Ureter (tissue), 1 donor: ENCODE data around the gene GPC5. TPM values are rescaled to one million over a fixed set of nuclear protein-coding genes. Genes with fewer than 3 reads are reported as not detected.
"Not testable (repeated sequence)": the region's sequence is repeated elsewhere in the genome, so short reads cannot be mapped to it uniquely, and the experiment has no call there.

Source experiments
- DNase-seq: peaks from one replicate; pipeline ENCODE4 v3.0.0-alpha.2; 2020; ENCODE audit warnings: low spot score
- total RNA-seq: library from RNA; stranded (reverse); gene quantifications from one replicate; pipeline ENCODE4 v1.2.4, GENCODE V29; 2023
- donor health status: DM: yes; HTN: yes; CAD: no.

Gene GPC5
- total RNA-seq, 1 donor from 2014 or later: 0.39 TPM

DNA sequence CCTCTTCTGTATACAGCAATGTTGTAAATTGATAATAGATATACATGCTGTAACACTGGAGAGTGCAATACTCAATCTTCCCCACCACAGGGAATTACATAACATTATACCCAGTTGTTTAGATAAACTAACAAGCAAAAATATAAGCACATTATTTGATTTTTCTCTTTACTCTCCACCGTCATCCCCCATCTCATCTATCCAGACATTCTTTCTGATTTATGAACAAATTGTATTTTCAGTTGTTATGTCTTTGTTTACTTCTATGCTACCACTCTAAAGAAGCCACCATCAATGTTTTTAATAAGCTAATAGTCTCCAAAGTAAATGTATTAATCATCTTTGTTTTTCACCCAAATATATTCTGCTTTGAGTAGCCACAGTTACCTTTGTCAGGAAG lies 1337.5 kb downstream of the GPC5 start:
- no peak for DNase-seq

DNA sequence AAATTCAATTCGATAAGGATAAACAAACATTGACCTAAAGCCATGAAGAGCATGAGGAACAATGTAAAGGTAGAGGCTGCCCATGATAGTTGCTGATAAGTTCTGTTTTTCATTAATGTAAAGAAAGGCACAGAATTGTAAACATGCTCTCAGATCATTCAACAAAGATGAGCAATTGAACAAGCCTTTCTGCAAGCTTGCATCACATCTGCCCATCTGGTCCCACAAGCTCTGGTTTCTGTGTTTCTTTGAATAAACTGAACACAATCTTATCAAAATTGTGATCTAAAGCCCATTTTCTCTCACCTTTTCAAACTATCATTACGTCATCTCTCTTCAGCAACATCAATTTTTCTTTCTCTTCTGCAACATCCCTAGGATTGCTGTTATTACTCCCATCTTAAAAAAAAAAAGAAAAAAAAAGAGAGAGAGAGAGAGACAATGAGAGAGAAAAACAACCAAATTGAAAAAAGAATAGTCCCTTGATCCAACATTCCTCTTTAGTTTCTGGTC lies 1340.9 kb downstream of the GPC5 start:
- DNase-seq: no peak

DNA sequence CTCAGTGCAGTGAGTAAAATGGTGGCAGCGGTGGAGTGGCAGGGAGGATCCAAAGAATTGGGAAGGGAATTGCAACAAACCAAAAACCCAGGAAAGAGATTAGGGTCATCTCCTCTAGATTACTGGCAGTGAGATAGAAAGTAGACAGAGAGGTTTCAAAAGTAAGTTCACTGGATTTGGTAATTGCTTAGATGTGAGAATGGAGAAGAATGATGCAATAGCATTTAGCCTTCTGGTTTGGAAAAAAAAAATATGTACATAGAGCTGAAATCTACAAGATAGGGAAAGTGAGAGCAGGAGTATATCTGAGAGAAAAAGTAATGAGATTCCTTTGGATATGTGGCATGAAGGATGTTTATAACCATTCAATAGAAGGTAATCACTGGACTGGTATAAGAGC lies 1345.6 kb downstream of the GPC5 start:
- no peak for DNase-seq

DNA sequence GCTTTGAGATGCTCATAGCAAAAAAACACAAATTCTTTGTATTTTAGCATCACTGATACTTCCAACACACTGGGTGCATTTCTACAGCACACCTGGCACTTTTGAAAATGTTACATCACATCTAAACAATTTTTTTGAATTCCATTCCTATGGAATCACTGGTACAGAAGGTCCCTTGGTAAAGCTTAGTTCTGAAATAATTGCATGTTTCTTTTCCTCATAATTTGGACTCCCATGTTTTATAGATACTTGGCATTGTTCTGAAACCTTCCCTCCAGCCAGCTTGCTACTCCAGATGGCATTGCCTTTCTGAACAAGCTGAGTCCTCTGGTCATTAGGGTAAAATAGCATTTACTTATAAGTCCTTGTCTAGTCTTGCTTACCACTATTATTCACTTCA lies 1346.8 kb downstream of the GPC5 start:
- DNase-seq: no peak

DNA sequence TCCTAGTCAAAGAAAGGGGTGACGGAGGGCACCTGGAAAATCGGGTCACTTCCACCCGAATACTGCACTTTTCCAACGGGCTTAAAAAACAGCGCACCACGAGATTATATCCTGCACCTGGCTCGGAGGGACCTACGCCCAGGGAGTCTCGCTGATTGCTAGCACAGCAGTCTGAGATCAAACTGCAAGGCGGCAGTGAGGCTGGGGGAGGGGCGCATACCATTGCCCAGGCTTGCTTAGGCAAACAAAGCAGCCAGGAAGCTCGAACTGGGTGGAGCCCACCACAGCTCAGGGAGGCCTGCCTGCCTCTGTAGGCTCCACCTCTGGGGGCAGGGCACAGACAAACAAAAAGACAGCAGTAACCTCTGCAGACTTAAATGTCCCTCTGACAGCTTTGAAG lies 1354.3 kb downstream of the GPC5 start:
- not testable (repeated sequence) for DNase-seq

DNA sequence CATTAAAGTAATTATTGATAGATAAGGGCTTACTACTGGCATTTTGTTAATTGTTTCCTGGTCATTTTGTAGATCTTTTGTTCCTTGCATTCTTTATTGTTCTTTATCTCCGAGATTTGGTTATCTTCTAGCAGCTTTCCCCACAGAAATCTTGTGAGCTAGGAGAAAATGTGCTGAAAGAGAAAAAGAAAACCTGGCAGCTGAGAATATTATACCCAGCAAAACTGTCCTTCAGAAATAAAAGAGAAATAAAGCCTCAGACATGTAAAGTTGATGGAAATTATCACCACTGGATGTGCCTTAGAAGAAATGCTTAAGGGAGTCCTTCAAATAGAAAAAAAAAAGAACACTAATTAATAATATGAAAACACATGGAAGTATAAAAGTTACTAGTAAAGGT lies 1363.3 kb downstream of the GPC5 start:
- DNase-seq: no peak

DNA sequence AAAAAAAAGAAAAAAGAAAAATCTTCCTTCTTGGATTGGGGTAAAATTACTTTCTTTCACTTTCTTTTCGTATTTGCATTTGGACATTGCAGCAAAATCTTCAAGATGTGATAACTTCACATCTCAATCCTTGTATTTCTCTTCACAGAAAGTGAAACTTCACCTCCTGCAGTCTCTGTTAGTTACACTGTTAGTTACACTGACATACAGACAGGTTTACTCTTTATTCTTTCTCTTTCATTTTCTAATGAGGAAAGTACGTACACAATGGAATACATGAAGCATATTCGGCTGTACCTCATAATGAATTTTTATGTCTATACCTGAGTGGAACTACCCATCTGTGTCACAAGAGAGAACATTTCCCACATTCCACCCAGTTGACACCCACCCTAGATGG lies 1369.0 kb downstream of the GPC5 start:
- DNase-seq: no peak

DNA sequence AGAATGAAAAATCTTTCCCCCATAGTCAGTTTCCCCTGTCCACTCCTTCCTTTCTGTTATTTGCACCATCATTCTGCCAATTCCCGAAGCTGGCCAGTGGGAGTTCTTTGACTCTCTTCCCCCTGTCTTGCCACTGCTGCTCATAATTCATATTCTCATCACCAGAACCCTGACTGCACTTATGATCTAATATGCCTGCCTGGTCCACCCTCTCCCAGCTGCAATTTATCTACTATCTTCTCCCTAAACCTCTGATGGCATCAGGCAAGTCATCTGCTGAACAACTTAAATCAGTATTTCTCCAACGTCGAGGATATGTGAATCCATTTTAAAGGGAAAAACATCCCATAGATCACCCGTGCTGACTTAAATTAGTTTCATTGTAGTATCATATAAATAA lies 1370.2 kb downstream of the GPC5 start:
- no peak for DNase-seq

DNA sequence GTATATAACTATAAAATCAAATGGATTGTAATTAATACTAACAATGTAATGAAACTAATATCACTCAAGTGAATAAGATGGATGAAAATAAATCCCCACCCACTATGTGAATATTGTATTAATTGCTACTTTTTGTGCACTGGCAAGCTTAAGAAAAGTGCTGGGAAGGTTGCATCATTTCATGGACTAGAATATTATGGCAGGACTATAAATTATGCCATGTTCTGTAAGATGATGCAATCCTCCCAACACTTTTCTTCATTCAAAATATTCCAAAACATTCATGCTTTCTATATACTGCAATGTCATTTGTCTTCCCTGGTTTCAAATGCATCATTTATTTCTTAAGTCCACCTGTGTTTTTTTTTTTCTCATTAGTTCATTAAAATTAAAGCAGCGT lies 1370.6 kb downstream of the GPC5 start:
- no peak for DNase-seq

DNA sequence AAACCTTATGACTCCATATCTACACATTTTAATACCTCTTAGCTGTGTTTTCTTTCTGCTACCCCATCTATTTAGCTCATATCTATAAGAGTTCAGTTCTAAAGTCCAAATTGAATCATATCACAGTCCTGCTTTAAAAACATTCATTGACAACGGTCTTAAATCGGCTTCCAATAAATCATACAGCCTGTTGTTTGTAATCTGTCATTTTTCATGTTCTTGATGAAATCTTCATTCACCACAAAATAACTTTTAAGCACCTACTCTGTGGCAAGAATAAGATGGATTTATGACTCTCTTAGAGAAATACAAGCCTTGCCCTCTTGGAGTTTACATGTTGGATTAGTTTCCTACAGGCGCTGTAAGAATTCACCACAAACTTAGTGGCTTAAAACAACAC lies 1377.2 kb downstream of the GPC5 start:
- DNase-seq: no peak

DNA sequence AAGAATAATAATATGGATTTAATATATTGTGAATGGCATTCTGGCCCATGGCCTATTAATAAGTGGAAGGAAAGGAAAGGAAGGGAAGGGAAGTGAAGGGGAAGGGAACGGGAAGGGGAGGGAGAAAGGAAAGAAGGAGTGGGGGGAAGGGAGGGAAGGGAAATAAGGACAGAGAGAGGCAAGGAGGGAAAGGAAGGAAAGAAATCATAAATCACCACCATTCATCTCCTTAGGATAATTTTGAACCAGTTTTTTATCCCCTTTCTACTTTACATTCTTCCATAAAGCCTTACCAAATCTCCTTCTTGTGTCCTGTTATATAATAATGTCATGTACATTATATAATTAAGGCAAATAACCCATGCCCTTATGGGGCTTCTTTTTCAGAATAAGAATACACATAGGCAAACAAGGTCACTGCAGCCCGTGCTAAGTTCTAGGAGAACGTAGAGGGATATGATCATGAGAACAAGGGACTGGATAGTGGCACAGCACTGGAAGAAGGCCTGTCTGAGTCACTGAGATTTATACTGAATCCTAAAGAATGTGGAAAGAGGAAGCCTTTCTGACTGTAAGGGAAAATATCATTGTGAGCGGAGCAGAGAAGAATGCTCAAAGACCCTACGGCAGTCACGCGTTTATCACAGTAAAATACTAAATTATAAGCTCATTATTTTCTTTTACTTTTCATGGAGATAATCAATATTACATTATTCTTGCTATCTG lies 1383.7 kb downstream of the GPC5 start:
- DNase-seq: no peak

DNA sequence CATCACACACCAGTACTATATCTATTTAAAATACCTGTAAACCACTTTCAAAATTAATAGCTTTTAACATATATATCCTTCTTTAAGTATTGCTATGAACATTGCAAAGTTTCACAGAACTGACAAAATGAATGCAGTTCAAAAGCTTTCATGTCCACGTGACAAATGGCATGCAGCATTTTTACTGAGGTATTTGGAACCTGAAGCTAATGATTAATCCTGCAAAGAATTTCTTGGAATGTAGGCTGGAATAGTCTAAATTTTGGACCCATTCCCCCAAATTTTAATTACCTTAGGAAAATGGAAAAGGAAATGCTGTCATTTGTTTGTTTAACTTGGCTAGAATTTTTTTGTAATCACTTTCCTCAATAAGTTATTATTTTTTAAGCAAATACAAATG lies 1404.4 kb downstream of the GPC5 start:
- DNase-seq: no peak

DNA sequence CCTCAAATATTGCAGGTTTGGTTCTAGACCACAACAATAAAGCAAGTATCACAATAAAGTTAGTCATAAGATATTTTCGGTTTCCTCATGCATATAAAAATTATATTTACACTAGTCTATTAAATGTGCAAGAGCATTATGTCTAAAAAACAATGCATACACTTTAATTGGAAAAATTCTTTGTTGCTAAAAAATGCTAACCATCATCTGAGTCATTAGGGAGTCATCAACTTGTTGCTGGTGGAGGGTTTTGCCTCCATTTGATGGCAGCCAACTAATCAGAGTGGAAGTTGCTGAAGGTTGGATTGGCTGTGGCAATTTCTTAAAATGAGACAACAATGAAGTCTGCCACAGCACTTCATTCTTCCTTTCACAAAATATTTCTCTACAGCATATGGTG lies 1405.9 kb downstream of the GPC5 start:
- no peak for DNase-seq

DNA sequence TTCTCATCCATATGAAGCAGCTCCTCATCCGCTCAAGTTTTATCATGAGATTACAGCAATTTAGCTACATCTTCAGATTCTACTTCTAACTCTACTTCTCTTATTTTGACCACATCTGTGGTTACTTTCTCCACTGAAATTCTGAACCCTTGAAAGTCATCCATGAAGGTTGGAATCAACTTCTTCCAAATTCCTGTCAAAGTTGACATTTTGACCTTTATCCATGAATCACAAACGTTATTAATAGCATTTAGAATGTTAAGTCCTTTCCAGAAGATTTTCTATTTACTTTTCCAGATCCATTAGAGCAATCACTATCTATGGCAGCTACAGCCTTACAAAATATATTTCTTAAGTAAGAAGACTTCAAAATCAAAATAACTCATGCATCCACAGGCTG lies 1406.5 kb downstream of the GPC5 start:
- no peak for DNase-seq

DNA sequence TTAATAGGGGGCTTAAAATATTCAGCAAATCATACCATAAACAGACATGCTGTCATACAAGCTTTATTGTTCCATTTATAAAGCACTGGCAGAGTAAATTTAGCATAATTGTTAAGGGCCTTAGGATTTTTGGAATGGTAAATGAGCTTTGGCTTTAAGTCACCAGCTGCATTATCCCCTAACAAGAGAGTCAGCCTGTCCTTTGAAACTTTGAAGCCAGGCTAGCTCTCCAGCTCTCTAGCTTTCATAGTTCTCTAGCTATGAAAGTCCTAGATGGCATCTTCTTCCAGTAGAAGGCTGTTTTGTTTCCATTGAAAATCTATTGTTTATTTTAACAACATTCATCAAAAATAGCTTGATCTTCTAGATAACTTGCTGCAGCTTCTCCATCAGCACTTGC lies 1407.3 kb downstream of the GPC5 start:
- no peak for DNase-seq

DNA sequence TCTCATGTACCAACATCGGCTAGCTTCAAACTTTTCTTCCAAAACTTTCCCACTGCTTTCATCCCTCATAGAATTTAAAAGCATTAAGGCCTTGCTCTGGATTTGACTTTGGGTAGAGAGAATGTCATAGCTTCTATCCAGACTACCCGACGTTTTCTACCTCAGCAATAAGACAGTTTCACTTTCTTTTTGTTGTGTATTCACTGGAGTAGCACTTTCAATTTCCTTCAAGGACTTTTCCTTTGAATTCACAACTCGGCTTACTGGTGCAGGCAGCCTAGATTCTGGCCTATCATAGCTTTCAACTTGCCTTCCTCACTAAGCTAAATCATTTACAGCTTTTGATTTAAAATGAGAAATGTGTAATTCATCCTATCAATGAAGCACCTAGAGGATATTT lies 1407.8 kb downstream of the GPC5 start:
- no peak for DNase-seq

DNA sequence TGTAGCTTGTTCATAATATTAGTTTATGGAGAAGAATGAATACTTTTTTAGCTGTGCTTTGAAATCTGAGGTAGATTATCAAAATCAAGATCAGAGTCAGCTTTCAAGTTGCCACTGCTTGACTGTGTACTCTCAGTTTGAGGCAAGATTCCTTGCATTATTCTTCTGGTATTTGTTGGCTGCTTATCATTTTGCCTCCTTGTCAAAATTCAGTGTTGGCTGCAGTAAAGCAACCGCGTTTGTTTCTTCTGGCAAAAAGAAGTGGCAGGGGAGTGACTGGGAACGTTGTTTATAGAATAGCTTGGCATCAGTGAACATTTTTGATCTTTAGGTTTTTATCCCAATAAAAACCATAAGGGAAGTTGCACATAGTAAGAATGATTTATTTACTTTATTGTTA lies 1408.9 kb downstream of the GPC5 start:
- DNase-seq: no peak

DNA sequence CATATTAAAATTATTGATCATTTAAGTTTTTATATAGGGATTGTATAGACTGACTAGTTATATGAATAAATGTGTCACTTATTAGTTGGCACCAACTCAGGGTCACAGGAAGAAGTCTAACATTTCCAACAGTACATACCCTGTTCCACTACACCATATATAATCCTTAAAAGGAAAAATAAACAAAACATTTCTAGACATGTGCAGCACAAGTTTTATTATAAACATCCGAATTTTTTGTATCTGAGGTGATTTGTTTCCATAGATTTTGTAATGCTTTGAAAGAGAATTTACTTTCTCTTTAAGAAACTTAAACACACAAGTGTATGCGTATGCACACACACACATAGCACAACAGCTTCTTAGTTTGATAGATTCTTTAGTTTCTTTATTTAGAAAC lies 1409.5 kb downstream of the GPC5 start:
- no peak for DNase-seq

DNA sequence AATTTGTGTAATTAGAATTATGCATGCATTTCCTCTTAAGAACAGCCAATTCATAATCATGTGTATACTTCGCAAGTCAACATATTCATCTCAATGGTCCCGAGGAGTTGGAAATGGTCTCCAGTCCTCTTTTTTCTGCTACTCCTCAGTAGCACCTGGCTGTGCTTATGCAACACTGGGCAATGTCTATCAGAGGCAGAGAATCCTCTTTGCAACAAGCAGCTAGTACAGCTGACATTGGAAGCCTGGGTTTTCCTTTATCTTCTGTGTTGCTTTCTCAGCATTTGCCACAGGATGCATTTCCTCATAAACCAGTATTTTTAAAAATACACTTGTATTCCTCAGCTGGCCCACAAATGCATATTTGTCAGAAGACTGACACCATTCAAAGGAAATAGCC lies 1422.9 kb downstream of the GPC5 start:
- no peak for DNase-seq

DNA sequence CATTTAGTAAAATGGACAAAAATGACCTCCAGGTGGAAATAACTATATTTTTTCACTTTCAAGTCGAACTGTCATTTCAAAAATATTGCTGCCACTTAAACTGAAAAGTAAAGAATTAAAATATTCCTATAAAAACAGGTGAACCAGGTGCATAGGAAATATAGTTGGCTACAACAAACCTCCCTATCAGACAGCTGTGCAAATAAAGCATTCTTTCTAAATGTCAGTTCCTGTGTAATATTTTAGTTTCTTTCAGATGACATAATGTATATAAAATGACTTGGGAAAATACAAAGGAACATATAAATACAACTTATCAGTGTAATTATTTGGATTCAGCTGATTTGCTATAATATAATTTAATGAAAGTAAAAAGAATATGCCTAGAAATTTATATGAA lies 1424.6 kb downstream of the GPC5 start:
- DNase-seq: no peak

DNA sequence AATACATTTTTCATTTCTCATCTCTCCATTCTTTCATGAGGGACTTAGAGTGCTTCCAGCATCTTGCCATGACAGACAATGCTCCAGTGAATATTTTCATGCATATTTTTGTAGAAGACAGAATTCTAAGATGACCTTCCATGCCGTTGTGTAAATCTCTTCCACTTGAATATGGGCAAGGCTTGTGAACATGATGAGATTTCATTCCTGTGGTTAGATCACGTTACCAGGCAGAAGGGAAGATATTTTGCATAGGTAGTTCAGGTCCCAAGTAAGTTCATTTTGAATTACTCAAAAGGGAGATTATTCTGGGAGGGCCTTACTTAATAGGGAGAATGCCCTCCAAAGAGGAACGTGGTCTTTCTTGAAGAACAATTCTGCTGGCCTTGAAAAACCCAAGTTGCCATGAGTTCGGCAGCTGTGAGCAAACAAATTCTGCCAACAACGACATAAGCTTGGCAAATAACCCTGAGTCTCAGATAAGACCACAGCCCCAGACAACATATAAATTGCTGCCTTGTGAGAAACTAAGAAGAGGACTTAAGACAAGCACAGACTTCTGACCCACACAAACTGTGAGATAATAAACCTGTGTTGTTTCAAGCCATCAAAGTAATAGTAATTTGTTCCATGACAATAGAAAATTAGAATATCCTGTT lies 1427.6 kb downstream of the GPC5 start:
- DNase-seq: no peak

DNA sequence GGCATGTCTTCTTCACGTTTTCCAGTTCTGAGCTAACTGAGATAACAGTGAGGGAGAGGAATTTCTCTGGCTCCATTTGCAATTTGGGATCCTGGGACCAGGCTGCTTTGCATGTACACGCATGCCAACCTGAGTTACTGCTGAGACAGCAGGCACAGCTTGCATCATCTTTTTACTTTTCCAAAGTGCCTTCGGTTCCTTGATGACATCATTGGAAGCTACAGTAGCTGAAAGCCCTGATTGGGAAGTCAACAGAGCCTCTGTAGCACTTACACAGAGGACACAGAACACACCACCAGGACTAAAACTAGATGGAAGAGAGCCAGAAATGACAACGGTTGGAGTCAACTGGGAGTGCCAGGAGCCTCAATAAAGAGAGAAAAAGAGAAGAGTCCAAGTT lies 1429.1 kb downstream of the GPC5 start:
- no peak for DNase-seq

DNA sequence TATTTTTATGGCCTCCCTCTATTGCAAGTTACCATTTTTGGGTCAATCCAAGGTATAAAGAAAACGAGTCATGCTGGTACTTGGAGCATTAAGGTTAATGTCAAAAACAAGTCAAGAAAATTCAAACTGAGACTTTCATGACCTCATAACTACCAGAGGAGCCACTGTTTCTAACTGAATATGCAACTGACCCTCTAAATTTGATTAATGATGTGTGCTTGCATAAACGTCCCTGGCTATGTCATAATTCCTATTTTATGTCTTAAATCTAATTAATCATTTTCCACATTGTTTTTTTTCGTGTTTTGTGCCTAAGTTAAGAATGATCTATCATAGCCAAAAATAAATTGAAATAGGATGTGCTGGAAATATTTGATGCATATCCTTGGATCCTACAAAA lies 1431.5 kb downstream of the GPC5 start:
- no peak for DNase-seq

DNA sequence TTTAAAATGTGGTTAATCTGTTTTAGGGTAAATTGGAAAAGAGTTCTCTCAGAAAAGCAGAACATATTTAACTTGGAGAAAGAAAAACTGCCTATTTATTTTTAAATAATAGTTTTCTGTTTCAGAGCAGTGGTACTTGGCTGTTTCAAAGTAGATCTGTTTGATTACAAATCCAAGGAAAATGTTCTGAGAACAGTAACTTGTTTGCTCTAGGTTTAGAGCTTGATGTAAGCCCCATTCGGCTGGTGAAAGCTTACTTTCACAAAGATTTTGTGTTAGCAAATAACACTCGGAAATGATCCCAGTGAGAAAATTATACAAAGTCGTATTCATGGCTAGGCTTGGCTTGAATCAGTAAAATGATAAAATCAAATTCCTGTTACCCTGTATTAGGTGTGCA lies 1432.4 kb downstream of the GPC5 start:
- no peak for DNase-seq
